ENCODE data around the gene GALNT8. TPM values are rescaled to one million over a fixed set of nuclear protein-coding genes. Genes with fewer than 3 reads are reported as not detected.

GALNT8 gene
- total and polyA plus RNA-seq, 2 of the 8 experiments (the other 6 are each of a cell fraction or from before 2014, with no cell fraction given): 4.7 to 8.3 TPM

DNA sequence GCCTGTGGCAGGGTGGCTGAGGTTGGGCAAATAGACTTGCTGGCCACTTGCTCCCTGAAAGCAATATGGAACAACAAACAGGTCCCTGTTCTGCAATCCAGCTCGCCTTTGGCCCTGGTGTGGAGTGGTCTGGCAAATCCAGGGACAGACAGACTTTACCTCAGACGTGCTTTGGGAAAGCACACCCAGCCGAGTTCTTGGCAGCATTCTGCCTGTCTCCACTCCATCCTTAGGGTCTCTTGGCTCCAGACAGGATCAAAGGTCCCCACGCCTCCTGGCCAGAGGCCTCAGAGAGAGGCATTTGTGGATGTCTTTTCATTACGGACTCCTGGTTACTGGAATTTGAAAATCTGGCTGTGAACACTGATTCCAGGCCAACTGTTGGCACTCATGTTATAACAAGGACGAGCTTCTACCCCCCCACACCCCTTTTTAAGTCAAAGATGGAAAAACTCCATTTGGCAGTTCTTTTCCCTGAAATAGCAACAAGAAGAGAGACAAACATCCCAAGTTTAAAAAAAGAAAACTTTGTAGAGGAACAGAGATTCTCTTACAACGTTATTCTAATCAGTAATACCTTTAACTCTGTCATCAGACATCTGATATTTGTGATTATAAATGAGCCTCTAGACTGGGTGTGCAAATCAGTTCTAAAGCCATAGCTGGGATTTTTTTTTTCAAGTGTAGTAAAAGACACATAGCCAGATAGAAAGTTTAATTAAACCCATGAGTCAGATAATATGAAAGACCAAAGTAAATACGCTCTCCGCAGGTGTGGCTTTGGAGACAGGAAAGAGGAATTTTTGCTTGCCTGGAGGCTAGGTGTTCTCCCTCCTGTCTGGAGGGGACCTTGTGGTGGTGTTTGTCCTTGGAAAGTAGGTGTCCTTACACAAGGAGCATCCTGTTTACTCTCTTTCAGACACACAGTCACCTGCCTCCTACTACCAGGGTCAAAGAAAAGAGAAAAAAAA, 60.7 kb downstream of the GALNT8 start:
- Histone ChIP-seq H4K20me1 (replicated peaks in 1 of 2; ENCODE audit: control insufficient read depth in 1 of 2, insufficient read depth in 2 of 2, low read length in 2 of 2) (no peaks in the 10 kb centered on the region), H3K18ac (ENCODE audit: extremely low read depth, low read length) (no peak overlapping the region), H4K91ac (replicated peaks; ENCODE audit: insufficient read length, low read length) (no peak overlapping the region), H3K27me3 (replicated peaks in 1 of 4; ENCODE audit: control insufficient read depth in 3 of 4, extremely low read depth in 1 of 4, insufficient read depth in 3 of 4, low read length in 3 of 4) (no peaks in the 10 kb centered on the region), H3K36me3 (ENCODE audit: control insufficient read depth in 2 of 4, insufficient read depth in 4 of 4, low read length in 3 of 4) (no peaks in the 10 kb centered on the region), H3K4me1 (replicated peaks in 1 of 4; ENCODE audit: control insufficient read depth in 3 of 4, insufficient read depth in 4 of 4, low read length in 3 of 4) (no peaks in the 10 kb centered on the region), H3K79me1 (ENCODE audit: low read depth, low read length) (no peaks in the 10 kb centered on the region), H3K14ac (ENCODE audit: insufficient read length) (no peak overlapping the region), H2AK5ac (ENCODE audit: low read depth, low read length) (no peak overlapping the region), H2BK15ac (ENCODE audit: low read length) (no peak overlapping the region), H2BK120ac (replicated peaks; ENCODE audit: low read depth, low read length) (no peak overlapping the region), H2BK20ac (ENCODE audit: low read length) (no peak overlapping the region), H3K9me3 (ENCODE audit: insufficient read depth in 2 of 2, low read depth in 1 of 2, low read length in 1 of 2) (peaks cover 0 to 3% of the 10 kb centered on the region in 2 experiments; a peak in 2 of 4 replicates), H3K4me3 (ENCODE audit: extremely low read depth in 1 of 4, insufficient read depth in 2 of 4, low read depth in 3 of 4, low read length in 4 of 4) (no peak overlapping the region), H2BK5ac (ENCODE audit: low read depth, low read length) (no peak overlapping the region), H2BK12ac (ENCODE audit: low read depth, low read length) (no peak overlapping the region), H3K4me2 (ENCODE audit: insufficient read depth in 1 of 2, low read depth in 2 of 2, low read length in 2 of 2) (no peak overlapping the region), H3K9ac (replicated peaks in 1 of 4; ENCODE audit: extremely low read depth in 1 of 4, low read depth in 3 of 4, low read length in 3 of 4) (no peak overlapping the region), H2AFZ (ENCODE audit: low read length) (no peak overlapping the region), H3K23ac (ENCODE audit: insufficient read length) (no peak overlapping the region), H3K4ac (replicated peaks; ENCODE audit: insufficient read length, low read depth, low read length) (no peak overlapping the region), H3K23me2 (ENCODE audit: low read depth, low read length) (0 out of 2 replicates have a peak, but pooled peaks cover 2% of the 10 kb centered on the region), H4K8ac (ENCODE audit: extremely low read depth, insufficient read depth, low read length) (no peak overlapping the region), H3K56ac (replicated peaks; ENCODE audit: insufficient read length, low read depth, low read length) (no peak overlapping the region), H3K79me2 (ENCODE audit: control insufficient read depth in 1 of 2, insufficient read depth in 2 of 2, low read length in 2 of 2) (no peaks in the 10 kb centered on the region), H4K5ac (ENCODE audit: insufficient read length, low read depth, low read length) (no peak overlapping the region), H3K27ac (ENCODE audit: low read depth, low read length) (no peak overlapping the region)
- no peak for TF ChIP-seq HDAC2 (IDR thresholded peaks at IDR 0.05; ENCODE audit: borderline replicate concordance in 1 of 2, low read depth in 2 of 2, low read length in 2 of 2)
- TF ChIP-seq TCF12 (IDR thresholded peaks at IDR 0.05; ENCODE audit: low read depth, low read length): no peak
- TF ChIP-seq, protein P1, sequence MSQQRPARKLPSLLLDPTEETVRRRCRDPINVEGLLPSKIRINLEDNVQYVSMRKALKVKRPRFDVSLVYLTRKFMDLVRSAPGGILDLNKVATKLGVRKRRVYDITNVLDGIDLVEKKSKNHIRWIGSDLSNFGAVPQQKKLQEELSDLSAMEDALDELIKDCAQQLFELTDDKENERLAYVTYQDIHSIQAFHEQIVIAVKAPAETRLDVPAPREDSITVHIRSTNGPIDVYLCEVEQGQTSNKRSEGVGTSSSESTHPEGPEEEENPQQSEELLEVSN (IDR thresholded peaks at IDR 0.05): no peak
- POLR2A ChIA-PET (ENCODE audit: partially characterized antibody): no interaction called here
- no peak for DNase-seq (ENCODE audit: low read depth in 1 of 2, low spot score in 2 of 2)
- WGBS, 2 experiments (ENCODE audit: extremely low coverage in 1 of 2, insufficient coverage in 1 of 2, insufficient read length in 1 of 2, insufficient replicate concordance in 2 of 2, low coverage in 1 of 2, low lambda C conversion rate in 2 of 2, missing lambda C conversion rate in 1 of 2): 87% methylated on average over 9 of the region's 9 CpGs; no CpG with 5 or more reads in 1 of the 2 experiments
- FAIRE-seq: no peak
- CTCF ChIA-PET (ENCODE audit: partially characterized antibody): interaction anchor here (0.6 to 1.9 kb wide), 3 partner anchors 14 to 230 kb away, joined by 3 to 6 read pairs (median 4); no protein-coding TSS in a partner anchor

Data from H1 (cell line).